IMR-90 (cell line): ENCODE data around the gene PRSS33. TPM values are rescaled to one million over a fixed set of nuclear protein-coding genes. Genes with fewer than 3 reads are reported as not detected.

Experiments used
- ATAC-seq: fragments of 200-7000 bp; cut with Tn5 transposase; 2 replicates; pipeline ENCODE4 v1.9.1; 2020; ENCODE audit warnings: low read depth, mild to moderate bottlenecking, moderate library complexity
- BruUV-seq: library from RNA; stranded (reverse); fragments of 400-500 nt; replicated peaks from 2 replicates; lab custom pipeline; 2021; lab: Mats Ljungman, UMichigan
- CTCF ChIA-PET: fragments of 300-600 bp; formaldehyde crosslinking; extraction: SDS; loops from one replicate; lab custom pipeline; 2021; ENCODE audit warnings: antibody characterized with exemption; lab: Yijun Ruan, JAX
- POLR2A ChIA-PET: fragments of 300-600 bp; sonication (Branson Sonifier 250); formaldehyde crosslinking; loops from one replicate; lab custom pipeline; 2022; ENCODE audit warnings: antibody characterized with exemption; ENCODE audit not compliant: unreplicated experiment; lab: Charles Lee
- DNase-seq: peaks from one replicate; pipeline ENCODE4 v3.0.0; 2013
- H2AFZ ChIP-seq: replicated peaks from 2 replicates; pipeline ENCODE3; 2013; ENCODE audit warnings: low read length, mild to moderate bottlenecking; ENCODE audit not compliant: poor library complexity
- H2AK5ac ChIP-seq: 2 replicates; pipeline ENCODE4 v1.6.1; 2013; ENCODE audit warnings: low read depth, low read length, inconsistent platforms
- H2AK9ac ChIP-seq: replicated peaks from 2 replicates; pipeline ENCODE3; 2013; ENCODE audit warnings: mild to moderate bottlenecking, low read depth, low read length, moderate library complexity; ENCODE audit not compliant: poor library complexity
- H2BK120ac ChIP-seq: 2 replicates; pipeline ENCODE4 v1.6.1; 2013; ENCODE audit warnings: low read depth, low read length, inconsistent platforms
- H2BK15ac ChIP-seq: 3 replicates; pipeline ENCODE4 v1.6.1; 2013; ENCODE audit warnings: low read depth, low read length, inconsistent platforms
- H2BK20ac ChIP-seq: 2 replicates; pipeline ENCODE4 v1.6.1; 2013; ENCODE audit warnings: low read depth, mild to moderate bottlenecking, inconsistent platforms, low read length, moderate library complexity
- H2BK5ac ChIP-seq: 2 replicates; pipeline ENCODE4 v1.6.1; 2013; ENCODE audit warnings: mild to moderate bottlenecking, low read depth, low read length, inconsistent platforms; ENCODE audit not compliant: poor library complexity, severe bottlenecking
- H3K14ac ChIP-seq: replicated peaks from 2 replicates; pipeline ENCODE4 v1.6.1; 2013; ENCODE audit warnings: low read depth, low read length, inconsistent platforms
- H3K18ac ChIP-seq: 2 replicates; pipeline ENCODE4 v1.6.1; 2013; ENCODE audit warnings: low read depth, low read length, control low read depth
- H3K23ac ChIP-seq: 2 replicates; pipeline ENCODE4 v1.6.1; 2013; ENCODE audit warnings: low read depth, low read length, inconsistent platforms
- H3K27ac ChIP-seq: 2 replicates; pipeline ENCODE4 v1.5.1; 2013; ENCODE audit warnings: mild to moderate bottlenecking, control low read depth, low read length; ENCODE audit not compliant: insufficient read depth
- H3K27me3 ChIP-seq: 2 replicates; pipeline ENCODE4 v1.6.1; 2013; ENCODE audit warnings: low read length; ENCODE audit not compliant: control insufficient read depth, insufficient read depth
- H3K36me3 ChIP-seq: 2 replicates; pipeline ENCODE4 v1.6.1; 2013; ENCODE audit warnings: low read length, mixed read lengths; ENCODE audit not compliant: control insufficient read depth, insufficient read depth
- H3K4ac ChIP-seq: 2 replicates; pipeline ENCODE4 v1.6.1; 2013; ENCODE audit warnings: low read depth, low read length, inconsistent platforms
- H3K4me1 ChIP-seq: 2 replicates; pipeline ENCODE4 v1.6.1; 2013; ENCODE audit warnings: low read length, mixed read lengths; ENCODE audit not compliant: control insufficient read depth, insufficient read depth
- H3K4me2 ChIP-seq: 2 replicates; pipeline ENCODE4 v1.6.1; 2013; ENCODE audit warnings: low read depth, mild to moderate bottlenecking, control low read depth, low read length, moderate library complexity
- H3K4me3 ChIP-seq: 2 replicates; pipeline ENCODE4 v1.5.1; 2013; ENCODE audit warnings: low read depth, mild to moderate bottlenecking, control low read depth, low read length, moderate library complexity; ENCODE audit not compliant: insufficient read depth
- H3K56ac ChIP-seq: 2 replicates; pipeline ENCODE4 v1.6.1; 2013; ENCODE audit warnings: low read length, inconsistent platforms; ENCODE audit not compliant: insufficient read depth; ENCODE audit errors: extremely low read depth
- H3K79me1 ChIP-seq, 2 experiments: 2 replicates each; pipeline ENCODE4 v1.6.1; 2013; ENCODE audit warnings: low read length in 2 of 2, inconsistent platforms in 1 of 2, low read depth in 1 of 2
- H3K9ac ChIP-seq: 2 replicates; pipeline ENCODE4 v1.6.1; 2013; ENCODE audit warnings: low read depth, low read length, control low read depth
- H3K9me1 ChIP-seq: 2 replicates; pipeline ENCODE4 v1.6.1; 2013; ENCODE audit warnings: low read length, inconsistent platforms; ENCODE audit not compliant: insufficient read depth
- H3K9me3 ChIP-seq: 2 replicates; pipeline ENCODE4 v1.6.1; 2013; ENCODE audit warnings: low read length; ENCODE audit not compliant: control insufficient read depth, insufficient read depth
- H4K20me1 ChIP-seq: 2 replicates; pipeline ENCODE4 v1.6.1; 2013; ENCODE audit warnings: low read length, inconsistent platforms; ENCODE audit not compliant: insufficient read depth
- H4K5ac ChIP-seq: 2 replicates; pipeline ENCODE4 v1.6.1; 2013; ENCODE audit warnings: mild to moderate bottlenecking, low read depth, low read length, control low read depth
- H4K8ac ChIP-seq, 2 experiments: 2 replicates each; pipeline ENCODE4 v1.6.1; 2013; ENCODE audit warnings: low read depth in 2 of 2, low read length in 2 of 2, control low read depth in 1 of 2, inconsistent platforms in 1 of 2
- H4K91ac ChIP-seq: 2 replicates; pipeline ENCODE4 v1.6.1; 2013; ENCODE audit warnings: low read depth, low read length, inconsistent platforms; ENCODE audit not compliant: insufficient read depth
- CEBPB ChIP-seq: IDR thresholded peaks from 2 replicates; pipeline ENCODE4 v1.6.1; 2012; ENCODE audit warnings: low read depth, low read length, improper control_type of control experiment
- CHD1 ChIP-seq: IDR thresholded peaks from 2 replicates; pipeline ENCODE4 v1.6.1; 2012; ENCODE audit warnings: low read depth, low read length, improper control_type of control experiment
- MAFK ChIP-seq: IDR thresholded peaks from 2 replicates; pipeline ENCODE4 v1.6.1; 2012; ENCODE audit warnings: low read depth, low read length, improper control_type of control experiment
- WGBS, 2 experiments: methylation state at CpG; one replicate each; pipeline versions ENCODE4 v1.1.5 to v1.1.7; 2013; ENCODE audit warnings: missing lambda C conversion rate in 2 of 2; ENCODE audit not compliant: insufficient read length in 1 of 2; ENCODE audit errors: extremely low coverage in 2 of 2; 5-methylcytosine and 5-hydroxymethylcytosine counted together
- dilution Hi-C: fragments of 300-500 bp; cut with HindIII; formaldehyde crosslinking; loops from one replicate; pipeline ENCODE4 v1.14.3; 2018; ENCODE audit warnings: low sequenced_read_pairs; ENCODE audit not compliant: unreplicated experiment
- in situ Hi-C: fragments of 300-500 bp; cut with MboI; formaldehyde crosslinking; loops from 3 replicates; pipeline ENCODE4 v1.14.3; 2019; ENCODE audit warnings: low sequenced_read_pairs, inconsistent platforms, mixed read lengths
- intact Hi-C: fragments of 100-400 bp; cut with micrococcal nuclease; formaldehyde crosslinking; loops from 2 replicates; pipeline ENCODE4 v1.10.0; 2022
- polyA plus RNA-seq, 3 experiments: library from polyadenylated mRNA; depleted of rRNA; stranded (reverse); fragments of >200 nt; gene quantifications; 2 replicates each; pipeline ENCODE4 v1.2.3, GENCODE V29; 2012; ENCODE audit warnings: low replicate concordance in 1 of 3
- total RNA-seq: library from RNA; depleted of rRNA; stranded (reverse); fragments of >200 nt; gene quantifications from 2 replicates; pipeline ENCODE4 v1.2.3, GENCODE V29; 2012

Gene PRSS33
- total and polyA plus RNA-seq, 2 of the 4 experiments (the other 2 are of a cell fraction), result not detected

- POLR2A ChIA-PET, result no interaction called here
- CTCF ChIA-PET, result no interaction called here
- BruUV-seq, result no TSS peak
Measured at GRCh38 chr16:2749936-2750335, 37.4 kb downstream of the PRSS33 start.

More at GRCh38 chr16:2749936-2750335, 37.4 kb downstream of the PRSS33 start:
- in situ Hi-C loops, result no loop called here
- Histone ChIP-seq H3K27ac (no peak overlapping the region), H3K27me3 (no peaks in the 10 kb centered on the region), H2BK5ac (no peak overlapping the region), H3K79me1 (peaks cover 11 to 25% of the 10 kb centered on the region in 2 experiments), H2AK9ac (no peak overlapping the region), H3K9ac (no peak overlapping the region), H3K4me3 (no peak overlapping the region), H3K36me3 (peaks cover 2% of the 10 kb centered on the region), H2BK120ac (no peak overlapping the region), H3K4me1 (peaks cover 7% of the 10 kb centered on the region), H3K9me1 (no peaks in the 10 kb centered on the region; the same call in 1 of the 2 replicates), H2BK20ac (no peak overlapping the region), H2AFZ (no peak overlapping the region), H3K9me3 (peaks cover 2% of the 10 kb centered on the region; the same call in 1 of the 2 replicates), H3K18ac (no peak overlapping the region), H4K5ac (no peak overlapping the region), H4K91ac (no peak overlapping the region), H3K56ac (no peak overlapping the region), H4K20me1 (peaks cover 21% of the 10 kb centered on the region), H3K23ac (no peak overlapping the region), H3K4ac (no peak overlapping the region), H4K8ac (no peak overlapping the region), H3K4me2 (no peak overlapping the region), H2BK15ac (no peak overlapping the region), H2AK5ac (no peak overlapping the region), H3K14ac (no peak overlapping the region)
- intact Hi-C loops, result no loop called here
- no peak for DNase-seq
- no peak for ATAC-seq
- WGBS, 2 experiments, result no CpG with 5 or more reads among the region's 6 CpGs
- dilution Hi-C loops, result no loop called here
- TF ChIP-seq MAFK (no peak), CHD1 (no peak), CEBPB (no peak)
